Measurements from ENCODE around the gene P4HA1.

P4HA1 gene

GRCh38 chr10:73096041-73096448 lies 621 bp downstream of the P4HA1 start:
- in situ Hi-C loops (cut with HindIII; ENCODE audit: low pct_ligation_motif_present, low pct_unique_long_range_greater_than_20kb, low sequenced_read_pairs): no loop called here
- peak; percentile 78 for DNase-seq

DNA sequence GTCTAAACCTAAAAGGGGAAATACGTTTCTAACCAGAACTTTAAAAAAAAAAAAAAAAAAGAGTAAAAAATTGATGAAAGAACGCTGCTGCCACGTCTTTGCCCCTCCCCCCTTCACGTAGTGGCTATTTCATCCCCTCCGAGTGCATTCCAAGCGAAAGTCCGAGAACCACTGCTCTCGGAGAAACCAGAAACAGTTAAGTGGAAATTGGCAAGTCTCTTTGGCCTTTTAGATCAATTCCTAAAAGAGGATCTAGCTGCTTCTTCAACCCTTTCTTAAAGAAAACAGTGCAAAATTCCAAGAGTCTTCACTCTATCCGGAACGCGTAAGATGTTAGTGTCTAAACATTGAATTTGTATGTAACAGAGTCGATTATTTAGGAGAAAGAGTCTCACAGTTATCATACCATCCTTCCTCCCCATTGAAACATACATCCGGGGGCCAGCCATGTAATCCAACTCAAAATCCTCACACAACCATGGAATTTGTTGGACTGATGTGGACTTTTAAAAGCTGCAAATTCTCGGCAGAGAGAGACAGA lies 1.1 kb downstream of the P4HA1 start:
- peak; percentile 83 for DNase-seq
- in situ Hi-C loops (cut with HindIII; ENCODE audit: low pct_ligation_motif_present, low pct_unique_long_range_greater_than_20kb, low sequenced_read_pairs): no loop called here

- no peak for DNase-seq
- in situ Hi-C loops (cut with HindIII; ENCODE audit: low pct_ligation_motif_present, low pct_unique_long_range_greater_than_20kb, low sequenced_read_pairs): no loop called here
Observed at GRCh38 chr10:73094986-73095480, 1.6 kb downstream of the P4HA1 start.

DNA sequence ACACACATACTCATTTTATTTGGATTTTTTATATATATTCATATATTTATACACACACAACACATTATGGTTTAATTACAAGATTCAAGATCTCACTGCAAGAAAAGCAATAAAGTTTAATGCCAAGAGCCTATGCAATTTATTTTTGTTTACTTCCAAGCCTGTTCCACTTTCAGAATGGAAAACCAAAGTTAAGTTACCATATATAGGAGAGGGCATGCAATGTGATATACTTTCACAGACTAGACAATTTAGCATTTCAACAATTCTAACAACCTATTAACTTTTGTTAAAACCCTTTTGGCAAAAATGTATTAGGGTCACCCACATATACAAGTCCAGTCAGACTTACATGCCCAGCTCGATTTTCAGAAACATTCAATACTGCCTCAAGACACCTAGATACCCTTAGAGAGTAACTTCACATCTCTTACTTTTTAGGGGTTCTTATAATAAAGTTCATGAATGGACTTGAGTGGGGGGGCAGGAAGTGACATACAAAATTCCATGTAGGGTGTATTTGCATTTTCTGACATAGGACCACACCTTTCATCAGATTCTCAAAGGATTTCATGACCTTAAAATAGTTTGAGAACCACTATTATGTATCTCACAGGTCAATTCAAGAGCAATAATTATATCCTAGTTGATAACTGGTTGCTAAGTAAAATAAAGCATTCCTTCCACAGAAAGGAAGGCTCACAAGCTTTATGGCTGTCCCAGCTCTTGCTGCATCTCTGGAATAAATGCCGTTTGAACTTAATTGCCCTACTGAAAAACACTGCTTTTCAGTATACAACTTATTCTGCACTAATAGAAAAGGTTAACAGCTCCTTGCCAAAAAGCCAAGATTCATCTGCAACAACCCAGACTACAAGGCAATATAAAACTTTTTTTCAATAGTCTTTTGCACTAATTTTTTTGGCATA lies 2.5 kb downstream of the P4HA1 start:
- in situ Hi-C loops (cut with HindIII; ENCODE audit: low pct_ligation_motif_present, low pct_unique_long_range_greater_than_20kb, low sequenced_read_pairs): no loop called here
- no peak for DNase-seq

GRCh38 chr10:73092830-73093229 lies 3.8 kb downstream of the P4HA1 start:
- in situ Hi-C loops (cut with HindIII; ENCODE audit: low pct_ligation_motif_present, low pct_unique_long_range_greater_than_20kb, low sequenced_read_pairs): no loop called here
- DNase-seq: no peak

GRCh38 chr10:73088304-73088703 lies 8.4 kb downstream of the P4HA1 start:
- no peak for DNase-seq
- in situ Hi-C loops (cut with HindIII; ENCODE audit: low pct_ligation_motif_present, low pct_unique_long_range_greater_than_20kb, low sequenced_read_pairs): no loop called here

DNA sequence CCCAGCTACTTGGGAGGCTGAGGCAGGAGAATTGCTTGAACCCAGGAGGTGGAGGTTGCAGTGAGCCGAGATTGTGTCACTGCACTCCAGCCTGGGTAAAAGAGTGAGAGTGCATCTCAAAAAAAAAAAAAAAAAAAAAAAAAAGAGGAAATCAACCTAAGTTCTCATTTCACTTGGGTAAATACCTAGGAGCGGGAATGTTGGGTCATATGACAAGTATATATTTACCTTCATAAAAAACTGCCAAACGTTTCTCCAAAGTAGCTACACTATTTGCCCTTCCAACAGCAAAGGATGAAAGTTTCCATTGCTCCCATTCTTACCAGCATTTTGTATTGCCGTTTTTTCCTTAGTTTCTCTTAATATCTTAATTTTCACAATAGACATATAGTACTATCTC lies 9.8 kb downstream of the P4HA1 start:
- no peak for DNase-seq
- in situ Hi-C loops (cut with HindIII; ENCODE audit: low pct_ligation_motif_present, low pct_unique_long_range_greater_than_20kb, low sequenced_read_pairs): no loop called here

GRCh38 chr10:73084209-73084608 lies 12.5 kb downstream of the P4HA1 start:
- no peak for DNase-seq
- in situ Hi-C loops (cut with HindIII; ENCODE audit: low pct_ligation_motif_present, low pct_unique_long_range_greater_than_20kb, low sequenced_read_pairs): no loop called here

DNA sequence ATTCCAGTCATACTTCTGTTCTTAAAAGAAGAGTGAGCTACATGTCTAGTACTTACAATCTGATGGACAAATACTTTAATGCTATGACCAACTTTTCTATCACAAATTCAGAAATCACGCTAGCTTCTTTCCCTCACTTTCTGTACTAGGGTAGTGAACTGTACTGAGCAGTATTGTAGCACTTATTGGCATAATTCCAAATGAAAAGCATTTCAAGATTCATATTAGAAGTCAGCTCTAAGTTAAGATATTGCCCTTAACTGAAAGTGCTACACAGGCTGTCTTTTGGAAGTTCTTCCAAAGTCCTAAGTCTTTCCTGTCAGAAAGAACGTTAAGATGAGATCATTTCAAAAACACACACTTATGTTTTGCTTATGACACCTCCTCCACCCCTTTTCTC lies 13.4 kb downstream of the P4HA1 start:
- DNase-seq: no peak
- in situ Hi-C loops (cut with HindIII; ENCODE audit: low pct_ligation_motif_present, low pct_unique_long_range_greater_than_20kb, low sequenced_read_pairs): no loop called here

- in situ Hi-C loops (cut with HindIII; ENCODE audit: low pct_ligation_motif_present, low pct_unique_long_range_greater_than_20kb, low sequenced_read_pairs): no loop called here
- no peak for DNase-seq
Observed at GRCh38 chr10:73079779-73080541, 16.7 kb downstream of the P4HA1 start.

DNA sequence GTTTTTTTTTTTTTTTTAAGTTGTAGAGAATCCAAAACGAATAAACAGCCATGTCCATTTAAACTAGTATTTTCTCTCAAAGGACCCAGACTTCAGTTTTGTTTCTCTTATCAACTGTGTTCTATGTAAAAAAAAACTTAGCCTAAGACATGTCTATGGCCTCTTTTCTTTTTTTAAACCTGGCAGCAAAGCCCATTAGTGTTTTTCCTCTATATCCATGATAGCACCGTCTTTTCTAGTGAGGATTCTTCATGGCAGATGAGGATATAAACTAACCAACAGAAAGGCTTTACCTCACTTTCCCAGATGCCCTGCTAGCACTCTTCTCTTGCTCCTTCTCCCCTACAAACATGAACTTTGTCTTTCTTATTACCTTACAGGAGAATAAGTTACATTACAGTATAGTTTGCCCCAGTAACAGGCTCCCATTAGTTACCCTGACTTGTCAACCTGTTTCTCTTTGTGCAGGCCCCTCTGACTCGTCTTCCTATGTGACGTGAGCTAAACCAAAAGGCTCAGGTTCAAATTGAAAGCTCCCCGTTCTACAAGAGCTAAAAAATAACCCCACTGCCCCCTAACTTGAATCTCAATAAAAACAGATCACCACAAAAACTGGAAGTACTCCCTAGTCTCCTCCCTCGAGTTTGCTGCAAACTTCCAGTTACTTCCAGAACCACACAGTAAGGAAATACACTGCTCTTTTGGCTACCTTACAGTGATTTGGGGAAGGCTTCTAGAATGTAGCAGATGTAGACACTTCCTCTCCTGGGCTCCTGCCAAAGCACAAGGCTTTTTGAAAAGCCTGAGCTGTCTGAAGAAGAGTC lies 20.1 kb downstream of the P4HA1 start:
- peak; percentile 48 for DNase-seq
- in situ Hi-C loops (cut with HindIII; ENCODE audit: low pct_ligation_motif_present, low pct_unique_long_range_greater_than_20kb, low sequenced_read_pairs): no loop called here

DNA sequence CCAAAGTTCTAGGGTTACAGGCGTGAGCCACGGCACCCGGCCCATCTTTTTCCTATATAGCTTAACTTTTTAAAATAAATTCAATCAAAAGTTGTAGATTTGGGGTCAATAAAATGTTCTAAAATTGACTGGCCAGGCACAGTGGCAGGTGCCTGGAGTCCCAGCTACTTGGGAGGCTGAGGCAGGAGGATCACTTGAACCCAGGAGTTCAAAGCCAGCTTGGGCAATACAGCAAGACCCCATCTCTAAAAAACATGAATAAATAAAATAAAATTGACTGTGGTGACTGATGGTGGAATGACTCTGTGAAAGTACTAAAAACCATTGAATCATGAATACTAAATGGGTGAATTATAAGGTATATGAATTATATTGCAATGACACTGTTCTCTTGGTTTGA lies 20.8 kb downstream of the P4HA1 start:
- in situ Hi-C loops (cut with HindIII; ENCODE audit: low pct_ligation_motif_present, low pct_unique_long_range_greater_than_20kb, low sequenced_read_pairs): no loop called here
- no peak for DNase-seq

- in situ Hi-C loops (cut with HindIII; ENCODE audit: low pct_ligation_motif_present, low pct_unique_long_range_greater_than_20kb, low sequenced_read_pairs): no loop called here
- no peak for DNase-seq
Observed at GRCh38 chr10:73073627-73074026, 23.0 kb downstream of the P4HA1 start.

DNA sequence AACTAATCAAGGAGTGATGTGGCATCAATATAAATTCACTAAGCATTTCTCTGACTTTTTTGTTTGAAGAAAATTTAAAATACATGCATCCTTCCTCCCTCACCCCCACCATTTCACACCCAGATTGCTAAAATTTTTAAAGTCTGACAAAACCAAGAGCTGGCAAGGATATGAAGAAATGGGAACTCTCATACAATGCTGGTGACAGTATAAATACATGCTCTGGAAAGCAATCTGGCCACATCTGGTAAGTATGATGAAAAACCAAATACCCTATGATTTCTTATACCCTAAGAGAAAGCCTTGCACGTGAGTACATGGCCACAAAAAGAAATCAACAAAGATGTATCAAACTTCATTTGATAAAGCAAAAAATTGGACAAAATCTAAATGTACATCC lies 31.2 kb downstream of the P4HA1 start:
- DNase-seq: no peak
- in situ Hi-C loops (cut with HindIII; ENCODE audit: low pct_ligation_motif_present, low pct_unique_long_range_greater_than_20kb, low sequenced_read_pairs): no loop called here

- no peak for DNase-seq
- in situ Hi-C loops (cut with HindIII; ENCODE audit: low pct_ligation_motif_present, low pct_unique_long_range_greater_than_20kb, low sequenced_read_pairs): no loop called here
Observed at GRCh38 chr10:73061743-73062142, 34.9 kb downstream of the P4HA1 start.

- DNase-seq: peak; percentile 65
- in situ Hi-C loops (cut with HindIII; ENCODE audit: low pct_ligation_motif_present, low pct_unique_long_range_greater_than_20kb, low sequenced_read_pairs): no loop called here
Observed at GRCh38 chr10:73060738-73061635, 35.7 kb downstream of the P4HA1 start.

DNA sequence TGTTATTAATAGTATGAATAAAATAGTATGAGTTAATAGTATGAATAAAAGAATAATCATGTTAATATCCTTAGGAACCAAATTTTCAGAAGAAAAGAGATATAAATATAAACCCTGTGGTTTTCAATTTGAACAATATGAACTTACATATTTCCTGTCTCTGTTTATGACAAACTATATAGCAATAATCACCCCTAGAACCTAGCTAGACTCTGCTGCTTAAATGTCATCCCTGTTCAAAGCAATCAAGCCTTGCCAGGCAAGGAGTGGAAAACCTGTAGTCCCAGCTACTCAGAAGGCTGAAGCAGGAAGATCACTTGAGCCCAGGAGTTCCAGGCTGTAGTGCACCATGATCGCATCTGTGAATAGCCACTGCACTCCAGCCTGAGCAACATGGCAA lies 36.5 kb downstream of the P4HA1 start:
- no peak for DNase-seq
- in situ Hi-C loops (cut with HindIII; ENCODE audit: low pct_ligation_motif_present, low pct_unique_long_range_greater_than_20kb, low sequenced_read_pairs): no loop called here

Measured in ACHN (cell line).